Testis (tissue), 3 donors: ENCODE measurements around the gene ANKRD55. TPM values are rescaled to one million over a fixed set of nuclear protein-coding genes. Genes with fewer than 3 reads are reported as not detected.
A peak's percentile ranks its signal among the peaks of the same experiment; 100 is the strongest.
"Not testable (repeated sequence)": the region's sequence is repeated elsewhere in the genome, so short reads cannot be mapped to it uniquely, and the experiment has no call there.

Experiments
- DNase-seq: peaks from one replicate; pipeline ENCODE4 v3.0.0-alpha.2; 2019
- H3K27ac ChIP-seq, 2 donors: fragments of 200-600 bp; sonication (generic); one replicate each; pipeline ENCODE4 v1.5.1; 2019
- H3K27me3 ChIP-seq: fragments of 200-600 bp; sonication (generic); one replicate; pipeline ENCODE4 v1.5.1; 2019
- H3K36me3 ChIP-seq: fragments of 200-600 bp; sonication (generic); one replicate; pipeline ENCODE4 v1.5.1; 2017; ENCODE audit warnings: low read depth; ENCODE audit errors: missing control alignments
- H3K4me1 ChIP-seq: fragments of 200-600 bp; sonication (generic); one replicate; pipeline ENCODE4 v1.5.1; 2019
- H3K4me3 ChIP-seq, 2 donors: fragments of 200-600 bp; sonication (generic); one replicate each; pipeline ENCODE4 v1.5.1; 2017 to 2019
- H3K9me3 ChIP-seq: fragments of 200-600 bp; sonication (generic); one replicate; pipeline ENCODE4 v1.5.1; 2017
- CTCF ChIP-seq, 3 experiments: fragments of 450-650 bp in 2 of 3; fragments of 200-600 bp in 1 of 3; sonication (generic) in 1 of 3; IDR thresholded peaks; one replicate each; pipeline ENCODE4 v1.5.1; 2016 to 2019; ENCODE audit warnings: antibody characterized with exemption in 3 of 3, mild to moderate bottlenecking in 2 of 3, moderate library complexity in 1 of 3
- POLR2A ChIP-seq: fragments of 450-650 bp; IDR thresholded peaks from one replicate; pipeline ENCODE4 v1.6.1; 2017; ENCODE audit warnings: antibody characterized with exemption, mild to moderate bottlenecking, moderate library complexity
- whole genome bisulfite sequencing, 2 donors: methylation state at CpG; one replicate each; pipeline ENCODE4 v1.1.5; 2018; 5-methylcytosine and 5-hydroxymethylcytosine counted together
- intact Hi-C: fragments of 100-400 bp; cut with DNase I; formaldehyde crosslinking; loops from one replicate; pipeline ENCODE4 v1.15.1; 2023; ENCODE audit warnings: low total_unique reads
- polyA plus RNA-seq: library from polyadenylated mRNA; stranded (reverse); fragments of 350-450 nt; fragmentation: Illumina TruSeq; extraction: RNeasy Lipid Tissue Mini Kit (QIAGEN cat#74804); gene quantifications from one replicate; pipeline ENCODE4 v1.2.3, GENCODE V29; 2014; ENCODE audit warnings: low read depth, low replicate concordance; ENCODE audit not compliant: insufficient read depth
- total RNA-seq, 2 donors: library from RNA; depleted of rRNA; stranded (reverse); fragments of >200 nt; gene quantifications; one replicate each; pipeline ENCODE4 v1.2.3, GENCODE V29; 2016

ANKRD55 gene
- total and polyA plus RNA-seq, 3 donors from 2014 or later: 6.1 to 28.1 (median 6.2) TPM

- H3K36me3 ChIP-seq: no peaks in the 10 kb centered on the region
- H3K27me3 ChIP-seq: no peaks in the 10 kb centered on the region
- WGBS, 2 donors: 82 to 87% methylated on average over 5 of the region's 5 CpGs
- peak; percentile 32 for DNase-seq
- peaks cover 6% of the 10 kb centered on the region for H3K4me1 ChIP-seq
- H3K27ac ChIP-seq: no peak overlapping the region
- no peaks in the 10 kb centered on the region for H3K9me3 ChIP-seq
- TF ChIP-seq CTCF (IDR thresholded peaks at IDR 0.05) (peak in 2 of 3 experiments; percentile 29 to 46), POLR2A (no peak)
- H3K4me3 ChIP-seq: no peak overlapping the region
- intact Hi-C loops: no loop called here
Measured at GRCh38 chr5:56264417-56265025, 31.4 kb upstream of the ANKRD55 start.

- Histone ChIP-seq H3K36me3 (no peaks in the 10 kb centered on the region), H3K4me3 (no peak overlapping the region), H3K27ac (no peak overlapping the region), H3K27me3 (no peaks in the 10 kb centered on the region), H3K9me3 (no peaks in the 10 kb centered on the region), H3K4me1 (peaks cover 8% of the 10 kb centered on the region)
- 66 to 71% methylated on average over 3 of the region's 3 CpGs for WGBS, 2 donors
- TF ChIP-seq CTCF (IDR thresholded peaks at IDR 0.05) (no peak), POLR2A (no peak)
- intact Hi-C loops: no loop called here
- DNase-seq: no peak
Measured at GRCh38 chr5:56262279-56262678, 29.1 kb upstream of the ANKRD55 start.

DNA sequence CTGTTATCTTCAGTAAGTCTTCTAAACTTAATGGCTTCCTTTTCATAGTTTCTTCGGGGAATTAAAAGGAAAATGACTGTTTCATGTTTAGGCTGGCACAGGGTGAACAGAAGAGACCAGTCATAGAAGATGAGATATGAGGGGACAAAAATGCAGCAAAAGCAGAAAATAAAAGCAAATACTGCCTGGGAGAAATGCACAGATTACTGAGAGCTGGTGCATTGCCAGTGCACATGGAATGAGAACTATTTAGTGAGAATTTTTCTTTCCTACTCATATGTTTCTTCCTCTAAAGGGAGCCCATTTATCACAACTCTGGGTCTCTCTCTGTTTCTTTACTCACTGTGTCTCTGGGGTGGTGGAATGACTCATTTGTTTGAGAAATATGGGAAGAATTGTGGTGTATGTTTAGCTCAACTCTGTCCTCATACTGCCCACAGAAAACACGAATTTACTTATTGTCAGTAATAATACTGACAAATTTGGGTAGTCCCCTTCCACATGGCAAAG lies 25.9 kb upstream of the ANKRD55 start:
- peaks cover 8% of the 10 kb centered on the region for H3K4me1 ChIP-seq
- no peaks in the 10 kb centered on the region for H3K27me3 ChIP-seq
- H3K27ac ChIP-seq: no peak overlapping the region
- intact Hi-C loops: no loop called here
- no peak overlapping the region for H3K4me3 ChIP-seq
- TF ChIP-seq CTCF (IDR thresholded peaks at IDR 0.05) (no peak), POLR2A (no peak)
- DNase-seq: no peak
- H3K9me3 ChIP-seq: no peaks in the 10 kb centered on the region
- WGBS, 2 donors: 15 to 21% methylated on average over 2 of the region's 2 CpGs
- no peaks in the 10 kb centered on the region for H3K36me3 ChIP-seq

DNA sequence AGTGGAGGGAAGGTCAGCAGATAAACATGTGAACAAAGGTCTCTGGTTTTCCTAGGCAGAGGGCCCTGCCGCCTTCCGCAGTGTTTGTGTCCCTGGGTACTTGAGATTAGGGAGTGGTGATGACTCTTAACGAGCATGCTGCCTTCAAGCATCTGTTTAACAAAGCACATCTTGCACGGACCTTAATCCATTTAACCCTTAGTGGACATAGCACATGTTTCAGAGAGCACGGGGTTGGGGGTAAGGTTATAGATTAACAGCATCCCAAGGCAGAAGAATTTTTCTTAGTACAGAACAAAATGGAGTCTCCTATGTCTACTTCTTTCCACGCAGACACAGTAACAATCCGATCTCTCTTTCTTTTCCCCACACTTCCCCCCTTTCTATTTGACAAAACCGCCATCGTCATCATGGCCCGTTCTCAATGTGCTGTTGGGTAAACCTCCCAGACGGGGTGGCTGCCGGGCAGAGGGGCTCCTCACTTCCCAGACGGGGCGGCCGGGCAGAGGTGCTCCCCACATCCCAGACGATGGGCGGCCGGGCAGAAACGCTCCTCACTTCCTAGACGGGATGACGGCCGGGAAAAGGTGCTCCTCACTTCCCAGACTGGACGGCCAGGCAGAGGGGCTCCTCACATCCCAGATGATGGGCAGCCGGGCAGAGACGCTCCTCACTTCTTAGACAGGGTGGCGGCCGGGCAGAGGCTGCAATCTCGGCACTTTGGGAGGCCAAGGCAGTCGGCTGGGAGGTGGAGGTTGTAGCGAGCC lies 24.8 kb upstream of the ANKRD55 start:
- H3K27ac ChIP-seq, DNase-seq, H3K9me3 ChIP-seq, intact Hi-C loops, H3K4me3 ChIP-seq, H3K4me1 ChIP-seq, H3K36me3 ChIP-seq, H3K27me3 ChIP-seq: not testable (repeated sequence)
- 72 to 77% methylated on average over 12 to 30 of the region's 30 CpGs for WGBS, 2 donors

DNA sequence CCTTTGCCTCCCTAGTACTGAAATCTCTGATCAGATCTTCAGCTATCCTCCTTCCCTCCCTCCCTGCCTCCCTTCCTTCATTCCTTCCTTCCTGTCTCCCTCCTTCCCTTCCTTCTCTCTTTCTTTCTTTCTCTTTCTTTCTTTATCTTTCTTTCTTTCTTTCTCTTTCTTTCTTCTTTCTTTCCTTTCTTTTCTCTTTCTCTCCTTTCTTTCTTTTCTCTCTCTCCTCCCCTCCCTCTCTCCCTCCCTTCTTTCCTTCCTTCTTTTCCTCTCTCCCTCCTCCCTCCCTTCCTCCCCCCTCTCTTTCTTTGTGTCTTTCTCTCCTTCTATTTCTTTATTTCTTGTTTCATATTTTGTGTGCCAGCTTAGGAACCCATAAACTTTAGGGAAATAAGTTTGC lies 23.9 kb upstream of the ANKRD55 start:
- no peak overlapping the region for H3K4me3 ChIP-seq
- H3K27ac ChIP-seq: no peak overlapping the region
- H3K4me1 ChIP-seq: peaks cover 2% of the 10 kb centered on the region
- no peak for TF ChIP-seq CTCF (IDR thresholded peaks at IDR 0.05)
- TF ChIP-seq POLR2A: no peak
- no peaks in the 10 kb centered on the region for H3K36me3 ChIP-seq
- H3K9me3 ChIP-seq: no peaks in the 10 kb centered on the region
- no peak for DNase-seq
- no peaks in the 10 kb centered on the region for H3K27me3 ChIP-seq
- intact Hi-C loops: no loop called here
